LHCN-M2 (cell line): Measurements from ENCODE around the gene TFAP2D. TPM values are rescaled to one million over a fixed set of nuclear protein-coding genes. Genes with fewer than 3 reads are reported as not detected.

Experiments used
- DNase-seq: peaks from one replicate; pipeline ENCODE4 v3.0.0-alpha.2; 2012; ENCODE audit warnings: low read depth
- total RNA-seq: library from RNA; depleted of rRNA; stranded (reverse); fragments of >200 nt; gene quantifications from 2 replicates; pipeline ENCODE4 v1.2.3, GENCODE V29; 2014; rRNA removed

Gene TFAP2D
- total RNA-seq, 1 experiment from 2014 or later, result not detected

GRCh38 chr6:50818673-50819072 lies 105.3 kb downstream of the TFAP2D start, which contains the start of gene TFAP2B:
Gene TFAP2B, plus strand, starts transcription at chr6:50818871. Its CDS starts 21 bp downstream, at chr6:50818892.
- DNase-seq, result no peak

DNA sequence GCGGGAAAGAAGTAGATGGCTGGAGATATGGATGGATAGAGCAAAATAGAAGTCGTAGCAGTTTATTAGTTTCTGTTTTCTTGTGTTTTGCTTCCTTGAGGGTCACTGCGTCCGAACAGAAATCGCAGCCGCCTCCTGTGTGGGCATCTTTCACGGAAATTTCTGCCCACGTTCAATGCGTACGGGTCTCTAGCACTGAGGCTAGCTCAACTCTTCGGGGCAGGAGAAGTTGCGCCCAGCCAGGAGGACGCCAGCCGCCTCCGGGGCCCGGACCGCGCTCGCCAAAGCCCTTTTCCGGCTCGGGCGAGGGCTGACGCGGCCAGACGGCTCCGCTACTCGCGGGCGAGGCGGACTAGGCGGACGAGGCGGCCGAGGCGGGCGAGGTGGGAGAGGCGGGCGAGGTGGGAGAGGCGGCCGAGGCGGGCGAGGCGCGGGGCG lies 106.2 kb downstream of the TFAP2D start:
- no peak for DNase-seq

- DNase-seq, result no peak
Observed at GRCh38 chr6:50819904-50820868, 106.9 kb downstream of the TFAP2D start.

DNA sequence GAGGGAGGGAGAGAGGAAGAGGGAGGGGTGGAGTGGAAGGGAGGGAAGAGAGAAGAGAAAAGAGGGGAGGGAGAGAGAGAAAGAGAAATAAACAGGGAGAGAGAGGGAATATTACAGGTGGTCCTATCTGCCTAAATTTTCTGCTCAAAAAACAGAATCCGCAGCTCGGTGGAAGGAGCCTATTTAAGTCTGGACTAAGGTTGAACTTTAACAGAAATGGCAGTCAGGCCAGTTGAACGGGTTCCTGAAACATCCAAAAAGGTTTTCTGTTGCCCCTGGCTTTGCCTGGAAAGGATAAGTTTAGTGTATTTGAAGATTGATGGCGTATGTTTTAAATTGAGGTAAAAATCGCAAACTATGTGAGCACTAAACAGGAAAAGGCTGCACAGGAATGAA lies 107.5 kb downstream of the TFAP2D start:
- no peak for DNase-seq

DNA sequence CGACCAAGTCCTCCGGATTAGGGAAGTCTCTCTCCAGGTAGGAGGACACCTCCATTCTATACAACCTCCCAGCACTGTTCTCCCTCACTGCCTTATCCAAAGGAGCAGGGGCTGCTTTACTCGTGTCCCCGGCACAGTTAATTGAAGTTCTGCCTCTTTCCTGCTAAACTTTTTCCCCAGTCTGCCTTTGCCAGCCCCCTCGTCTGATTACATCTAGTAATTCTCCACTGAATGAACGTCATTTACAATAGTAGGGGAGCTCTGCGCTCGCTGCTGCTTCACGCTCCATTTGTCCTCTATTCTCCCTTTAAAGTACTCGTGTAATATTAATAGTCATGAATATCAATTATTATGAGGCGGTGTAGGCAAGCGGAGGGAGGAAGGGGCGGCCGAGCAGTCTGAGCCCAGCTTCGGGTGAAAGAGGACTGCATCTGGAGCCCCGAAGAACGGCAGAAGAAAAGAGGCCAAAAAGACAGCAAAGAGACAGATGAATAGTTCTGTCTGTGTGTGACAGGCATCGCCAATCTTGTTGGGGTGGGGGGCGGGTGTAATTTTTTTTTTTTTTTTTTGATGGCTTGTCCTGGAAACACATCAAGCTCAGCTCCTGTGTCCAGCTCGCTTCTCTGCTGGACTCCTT lies 108.2 kb downstream of the TFAP2D start:
- DNase-seq, result no peak

DNA sequence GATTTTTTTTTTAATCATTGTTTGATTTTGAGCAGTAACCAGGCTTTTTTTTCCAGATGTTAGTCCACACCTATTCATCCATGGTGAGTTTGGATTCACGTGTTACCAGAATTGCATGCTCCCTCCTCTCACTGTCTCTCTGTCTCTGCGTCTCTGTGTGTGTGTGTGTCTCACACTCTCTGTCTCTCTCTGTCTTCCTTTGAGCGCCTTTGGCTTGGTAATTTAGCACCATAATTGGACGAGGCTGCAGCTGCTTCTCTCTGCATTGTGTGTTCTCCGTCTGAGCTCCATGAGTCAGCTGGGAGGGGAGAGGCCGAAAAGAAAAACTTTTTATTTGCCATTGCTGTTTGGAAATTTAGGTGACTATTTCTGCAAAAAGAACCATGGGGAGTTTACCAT lies 108.8 kb downstream of the TFAP2D start:
- peak; percentile 11 for DNase-seq

Other genes starting within 250 kb of the TFAP2D start
- gene TFAP2B, start 105.3 kb downstream of the TFAP2D start, total RNA-seq, result not detected in 2 replicates